Ecto neural progenitor cell (in vitro differentiated cells): ENCODE data around the gene MYO9A.
"Not testable (repeated sequence)": the region's sequence is repeated elsewhere in the genome, so short reads cannot be mapped to it uniquely, and the experiment has no call there.

Experiments used
- DNase-seq: peaks from one replicate; pipeline ENCODE4 v3.0.0-alpha.2; 2018; ENCODE audit warnings: low spot score

Gene MYO9A

DNA sequence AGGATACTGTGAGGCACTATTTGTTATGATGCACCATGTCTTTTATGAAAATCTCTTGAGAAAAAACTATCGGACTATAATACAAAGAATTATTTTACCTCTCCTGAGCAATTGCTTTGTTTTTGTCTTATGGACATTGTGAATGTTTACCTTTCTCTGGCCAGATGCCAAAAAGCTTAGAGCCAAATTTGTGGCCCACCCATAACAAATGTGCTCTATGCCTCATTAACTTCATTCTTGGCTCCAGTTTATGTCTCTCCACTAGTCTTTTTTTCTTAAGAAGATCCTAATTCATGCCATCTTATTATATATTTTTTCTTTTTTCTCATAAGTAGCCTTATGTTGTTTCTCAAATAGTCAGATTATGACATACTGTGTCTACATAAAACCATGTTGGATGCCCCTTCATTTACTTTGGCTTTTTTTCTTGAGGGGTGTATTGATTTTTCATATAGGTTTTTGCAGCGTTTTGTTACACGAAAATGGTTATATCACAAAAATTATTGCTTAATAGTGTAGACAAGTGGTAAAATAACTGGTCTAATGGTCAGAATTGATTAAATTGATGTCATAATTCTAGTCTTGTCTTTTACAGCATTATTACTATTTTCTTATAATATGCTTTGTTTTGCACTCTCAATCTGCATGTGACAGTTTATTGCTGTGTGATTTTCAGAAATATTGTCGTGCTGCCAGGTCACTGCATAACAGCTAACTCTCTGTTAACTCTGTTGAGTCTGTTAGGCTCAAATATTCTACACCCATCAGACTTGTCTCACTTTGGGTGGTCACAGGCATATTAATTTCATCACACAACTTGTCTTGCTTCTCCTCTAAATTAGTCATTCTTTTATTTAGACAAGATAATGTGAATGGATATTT, 18.5 kb upstream of the MYO9A start:
- no peak for DNase-seq

DNA sequence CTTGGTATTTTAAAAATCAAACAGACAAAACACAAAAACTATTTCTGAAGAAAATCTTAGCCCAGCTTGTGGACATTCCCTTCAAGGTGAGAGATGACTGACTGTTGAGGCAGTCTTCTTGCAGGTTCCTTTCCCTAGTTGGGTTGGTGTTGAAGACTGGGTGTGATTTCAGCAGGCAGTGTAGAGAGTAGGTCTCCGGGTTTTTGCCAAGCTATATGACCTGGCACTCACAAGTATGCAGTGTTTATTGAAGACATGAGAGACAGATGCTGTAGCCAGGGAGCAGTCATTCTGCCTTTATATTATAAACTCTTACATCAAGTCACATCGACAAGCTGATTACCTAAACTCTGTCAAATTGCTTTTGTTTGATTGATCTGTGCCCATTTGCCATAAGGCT, 17.8 kb upstream of the MYO9A start:
- no peak for DNase-seq

GRCh38 chr15:72133211-72133610, 15.3 kb upstream of the MYO9A start:
- no peak for DNase-seq

DNA sequence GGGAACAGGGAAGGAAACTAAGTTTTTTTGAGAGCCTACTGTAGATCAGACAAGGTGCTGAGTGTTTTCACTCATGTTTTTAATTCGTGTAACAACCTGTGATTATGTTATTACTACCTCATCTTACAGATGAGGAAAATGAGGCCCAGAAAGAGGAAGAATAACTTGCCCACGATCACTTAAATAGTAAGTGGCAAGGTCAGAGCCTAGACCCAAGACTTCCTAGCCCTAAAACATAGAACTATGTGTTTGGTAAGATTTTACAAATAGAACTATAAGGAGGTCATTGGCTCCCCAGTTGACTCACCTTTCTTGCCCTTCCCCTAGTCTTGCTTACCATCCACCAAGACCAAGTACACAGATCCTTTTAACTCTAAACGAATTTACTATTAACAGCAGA, 14.0 kb upstream of the MYO9A start:
- DNase-seq: no peak

DNA sequence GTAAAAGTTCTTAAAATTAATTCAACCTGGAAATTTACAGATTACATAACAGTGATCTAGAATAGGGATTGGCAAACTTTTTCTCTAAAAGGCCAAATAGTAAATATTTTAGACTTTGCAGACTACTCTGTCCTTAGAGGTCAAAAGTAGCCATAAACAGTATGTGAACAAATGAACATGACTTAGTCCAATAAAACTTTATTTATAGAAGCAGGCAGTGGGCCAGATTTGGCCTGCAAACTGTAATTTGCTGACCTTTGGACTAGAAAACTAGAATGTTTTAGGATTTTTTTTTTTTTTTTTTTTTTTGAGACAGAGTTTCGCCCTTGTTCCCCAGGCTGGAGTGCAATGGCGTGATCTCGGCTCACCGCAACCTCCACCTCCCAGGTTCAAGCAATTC, 12.3 kb upstream of the MYO9A start:
- DNase-seq: no peak

- no peak for DNase-seq
These were observed 10.4 kb upstream of the MYO9A start for GRCh38 chr15:72128359-72128758.

DNA sequence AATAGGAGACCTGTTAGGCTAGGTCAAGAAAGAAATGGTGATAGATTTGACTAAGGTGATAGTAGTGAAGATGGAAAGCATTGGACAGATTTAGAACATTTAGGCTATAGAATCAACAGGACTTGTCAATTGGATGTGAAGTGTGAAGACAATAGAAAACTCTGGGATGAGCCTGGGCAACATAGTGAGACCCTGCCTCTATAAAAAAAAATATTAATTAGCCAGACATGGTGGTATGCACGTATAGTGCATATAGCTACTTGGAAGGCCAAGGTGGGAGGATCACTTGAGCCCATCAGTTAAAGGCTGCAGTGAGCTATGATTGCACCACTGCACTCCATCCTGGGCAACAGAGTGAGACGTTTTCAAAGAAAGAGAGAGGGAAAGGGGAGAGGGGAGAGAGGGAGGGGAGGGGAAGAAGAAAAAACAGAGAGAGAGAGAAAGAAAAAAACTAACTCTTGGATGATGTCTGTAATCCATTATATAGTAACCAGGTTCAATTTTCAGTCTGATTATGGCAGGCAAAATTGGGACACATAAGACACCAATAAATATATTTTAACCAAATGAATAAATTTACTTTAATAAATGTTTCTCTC, 9.9 kb upstream of the MYO9A start:
- DNase-seq: no peak

DNA sequence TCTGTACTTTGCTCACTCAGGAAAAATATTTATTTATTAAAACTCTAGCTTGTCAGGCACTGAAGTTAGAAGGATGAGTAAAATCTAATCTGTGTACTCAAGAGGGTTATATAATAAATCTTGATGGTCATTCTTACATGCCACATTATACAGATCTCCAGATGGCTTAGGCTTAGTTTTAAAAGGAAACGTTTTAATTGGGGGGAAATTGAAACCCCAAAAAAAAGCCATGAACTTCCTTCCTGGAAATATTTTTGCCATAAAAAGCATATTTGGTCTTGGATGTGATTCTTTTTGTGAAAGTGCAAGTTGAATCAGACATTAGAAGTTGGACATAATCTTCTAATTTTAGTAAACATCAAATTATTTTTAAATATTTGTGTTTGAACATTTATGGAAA, 6.3 kb upstream of the MYO9A start:
- no peak for DNase-seq

- no peak for DNase-seq
These were observed 399 bp downstream of the MYO9A start for GRCh38 chr15:72117486-72118016.

GRCh38 chr15:72116731-72117485, 1.0 kb downstream of the MYO9A start:
- DNase-seq: no peak

GRCh38 chr15:72113347-72114031, 4.5 kb downstream of the MYO9A start:
- no peak for DNase-seq

GRCh38 chr15:72112805-72113204, 5.1 kb downstream of the MYO9A start:
- DNase-seq: no peak

- no peak for DNase-seq
These were observed 5.8 kb downstream of the MYO9A start for GRCh38 chr15:72112116-72112515.

- no peak for DNase-seq
These were observed 7.6 kb downstream of the MYO9A start for GRCh38 chr15:72110355-72110754.

- no peak for DNase-seq
These were observed 11.9 kb downstream of the MYO9A start for GRCh38 chr15:72106068-72106467.

GRCh38 chr15:72105111-72105510, 12.8 kb downstream of the MYO9A start:
- DNase-seq: no peak

DNA sequence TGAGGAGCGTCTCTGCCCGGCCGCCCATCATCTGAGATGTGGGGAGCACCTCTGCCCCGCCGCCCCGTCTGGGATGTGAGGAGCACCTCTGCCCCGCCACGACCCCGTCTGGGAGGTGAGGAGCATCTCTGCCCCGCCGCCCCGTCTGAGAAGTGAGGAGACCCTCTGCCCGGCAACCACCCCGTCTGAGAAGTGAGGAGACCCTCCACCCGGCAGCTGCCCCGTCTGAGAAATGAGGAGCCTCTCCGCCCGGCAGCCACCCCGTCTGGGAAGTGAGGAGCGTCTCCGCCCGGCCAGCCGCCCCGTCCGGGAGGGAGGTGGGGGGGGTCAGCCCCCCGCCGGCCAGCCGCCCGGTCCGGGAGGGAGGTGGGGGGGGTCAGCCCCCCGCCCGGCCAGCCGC, 17.4 kb downstream of the MYO9A start:
- DNase-seq: not testable (repeated sequence)

GRCh38 chr15:72099155-72099554, 18.8 kb downstream of the MYO9A start:
- DNase-seq: no peak

- DNase-seq: no peak
These were observed 19.9 kb downstream of the MYO9A start for GRCh38 chr15:72098040-72098439.

- no peak for DNase-seq
These were observed 21.2 kb downstream of the MYO9A start for GRCh38 chr15:72096796-72097195.

- no peak for DNase-seq
These were observed 25.3 kb downstream of the MYO9A start for GRCh38 chr15:72092691-72093090.

- no peak for DNase-seq
These were observed 25.9 kb downstream of the MYO9A start for GRCh38 chr15:72092006-72092405.
